IMR-90 (cell line): ENCODE measurements around the gene TRIM17. TPM values are rescaled to one million over a fixed set of nuclear protein-coding genes. Genes with fewer than 3 reads are reported as not detected.

Experiments
- ATAC-seq: fragments of 200-7000 bp; cut with Tn5 transposase; 2 replicates; pipeline ENCODE4 v1.9.1; 2020; ENCODE audit warnings: low read depth, mild to moderate bottlenecking, moderate library complexity
- BruUV-seq: library from RNA; stranded (reverse); fragments of 400-500 nt; replicated peaks from 2 replicates; lab custom pipeline; 2021; lab: Mats Ljungman, UMichigan
- CTCF ChIA-PET: fragments of 300-600 bp; formaldehyde crosslinking; extraction: SDS; loops from one replicate; lab custom pipeline; 2021; ENCODE audit warnings: antibody characterized with exemption; lab: Yijun Ruan, JAX
- POLR2A ChIA-PET: fragments of 300-600 bp; sonication (Branson Sonifier 250); formaldehyde crosslinking; loops from one replicate; lab custom pipeline; 2022; ENCODE audit warnings: antibody characterized with exemption; ENCODE audit not compliant: unreplicated experiment; lab: Charles Lee
- DNase-seq: peaks from one replicate; pipeline ENCODE4 v3.0.0; 2013
- H2AFZ ChIP-seq: replicated peaks from 2 replicates; pipeline ENCODE3; 2013; ENCODE audit warnings: low read length, mild to moderate bottlenecking; ENCODE audit not compliant: poor library complexity
- H2AK5ac ChIP-seq: 2 replicates; pipeline ENCODE4 v1.6.1; 2013; ENCODE audit warnings: low read depth, low read length, inconsistent platforms
- H2AK9ac ChIP-seq: replicated peaks from 2 replicates; pipeline ENCODE3; 2013; ENCODE audit warnings: mild to moderate bottlenecking, low read depth, low read length, moderate library complexity; ENCODE audit not compliant: poor library complexity
- H2BK120ac ChIP-seq: 2 replicates; pipeline ENCODE4 v1.6.1; 2013; ENCODE audit warnings: low read depth, low read length, inconsistent platforms
- H2BK15ac ChIP-seq: 3 replicates; pipeline ENCODE4 v1.6.1; 2013; ENCODE audit warnings: low read depth, low read length, inconsistent platforms
- H2BK20ac ChIP-seq: 2 replicates; pipeline ENCODE4 v1.6.1; 2013; ENCODE audit warnings: low read depth, mild to moderate bottlenecking, inconsistent platforms, low read length, moderate library complexity
- H2BK5ac ChIP-seq: 2 replicates; pipeline ENCODE4 v1.6.1; 2013; ENCODE audit warnings: mild to moderate bottlenecking, low read depth, low read length, inconsistent platforms; ENCODE audit not compliant: poor library complexity, severe bottlenecking
- H3K14ac ChIP-seq: replicated peaks from 2 replicates; pipeline ENCODE4 v1.6.1; 2013; ENCODE audit warnings: low read depth, low read length, inconsistent platforms
- H3K18ac ChIP-seq: 2 replicates; pipeline ENCODE4 v1.6.1; 2013; ENCODE audit warnings: low read depth, low read length, control low read depth
- H3K23ac ChIP-seq: 2 replicates; pipeline ENCODE4 v1.6.1; 2013; ENCODE audit warnings: low read depth, low read length, inconsistent platforms
- H3K27ac ChIP-seq: 2 replicates; pipeline ENCODE4 v1.5.1; 2013; ENCODE audit warnings: mild to moderate bottlenecking, control low read depth, low read length; ENCODE audit not compliant: insufficient read depth
- H3K27me3 ChIP-seq: 2 replicates; pipeline ENCODE4 v1.6.1; 2013; ENCODE audit warnings: low read length; ENCODE audit not compliant: control insufficient read depth, insufficient read depth
- H3K36me3 ChIP-seq: 2 replicates; pipeline ENCODE4 v1.6.1; 2013; ENCODE audit warnings: low read length, mixed read lengths; ENCODE audit not compliant: control insufficient read depth, insufficient read depth
- H3K4ac ChIP-seq: 2 replicates; pipeline ENCODE4 v1.6.1; 2013; ENCODE audit warnings: low read depth, low read length, inconsistent platforms
- H3K4me1 ChIP-seq: 2 replicates; pipeline ENCODE4 v1.6.1; 2013; ENCODE audit warnings: low read length, mixed read lengths; ENCODE audit not compliant: control insufficient read depth, insufficient read depth
- H3K4me2 ChIP-seq: 2 replicates; pipeline ENCODE4 v1.6.1; 2013; ENCODE audit warnings: low read depth, mild to moderate bottlenecking, control low read depth, low read length, moderate library complexity
- H3K4me3 ChIP-seq: 2 replicates; pipeline ENCODE4 v1.5.1; 2013; ENCODE audit warnings: low read depth, mild to moderate bottlenecking, control low read depth, low read length, moderate library complexity; ENCODE audit not compliant: insufficient read depth
- H3K56ac ChIP-seq: 2 replicates; pipeline ENCODE4 v1.6.1; 2013; ENCODE audit warnings: low read length, inconsistent platforms; ENCODE audit not compliant: insufficient read depth; ENCODE audit errors: extremely low read depth
- H3K79me1 ChIP-seq, 2 experiments: 2 replicates each; pipeline ENCODE4 v1.6.1; 2013; ENCODE audit warnings: low read length in 2 of 2, inconsistent platforms in 1 of 2, low read depth in 1 of 2
- H3K9ac ChIP-seq: 2 replicates; pipeline ENCODE4 v1.6.1; 2013; ENCODE audit warnings: low read depth, low read length, control low read depth
- H3K9me1 ChIP-seq: 2 replicates; pipeline ENCODE4 v1.6.1; 2013; ENCODE audit warnings: low read length, inconsistent platforms; ENCODE audit not compliant: insufficient read depth
- H3K9me3 ChIP-seq: 2 replicates; pipeline ENCODE4 v1.6.1; 2013; ENCODE audit warnings: low read length; ENCODE audit not compliant: control insufficient read depth, insufficient read depth
- H4K20me1 ChIP-seq: 2 replicates; pipeline ENCODE4 v1.6.1; 2013; ENCODE audit warnings: low read length, inconsistent platforms; ENCODE audit not compliant: insufficient read depth
- H4K5ac ChIP-seq: 2 replicates; pipeline ENCODE4 v1.6.1; 2013; ENCODE audit warnings: mild to moderate bottlenecking, low read depth, low read length, control low read depth
- H4K8ac ChIP-seq, 2 experiments: 2 replicates each; pipeline ENCODE4 v1.6.1; 2013; ENCODE audit warnings: low read depth in 2 of 2, low read length in 2 of 2, control low read depth in 1 of 2, inconsistent platforms in 1 of 2
- H4K91ac ChIP-seq: 2 replicates; pipeline ENCODE4 v1.6.1; 2013; ENCODE audit warnings: low read depth, low read length, inconsistent platforms; ENCODE audit not compliant: insufficient read depth
- BHLHE40 ChIP-seq: fragments of 150-350 bp; IDR thresholded peaks from 2 replicates; pipeline ENCODE4 v1.6.1; 2016; ENCODE audit warnings: mild to moderate bottlenecking, low read depth, low read length
- CEBPB ChIP-seq: IDR thresholded peaks from 2 replicates; pipeline ENCODE4 v1.6.1; 2012; ENCODE audit warnings: low read depth, low read length, improper control_type of control experiment
- CTCF ChIP-seq: conservative IDR thresholded peaks from 2 replicates; pipeline ENCODE4 v1.5.1; 2012; ENCODE audit warnings: mild to moderate bottlenecking, low read depth, low read length, improper control_type of control experiment
- FOS ChIP-seq: fragments of 150-350 bp; IDR thresholded peaks from 2 replicates; pipeline ENCODE4 v1.6.1; 2016; ENCODE audit warnings: low read depth, low read length
- MAFK ChIP-seq: IDR thresholded peaks from 2 replicates; pipeline ENCODE4 v1.6.1; 2012; ENCODE audit warnings: low read depth, low read length, improper control_type of control experiment
- MAZ ChIP-seq: IDR thresholded peaks from 2 replicates; pipeline ENCODE4 v1.6.1; 2012; ENCODE audit warnings: low read depth, mild to moderate bottlenecking, low read length, improper control_type of control experiment, moderate library complexity, borderline replicate concordance
- MXI1 ChIP-seq: IDR thresholded peaks from 2 replicates; pipeline ENCODE4 v1.6.1; 2012; ENCODE audit warnings: low read depth, mild to moderate bottlenecking, low read length, moderate library complexity, borderline replicate concordance
- NFE2L2 ChIP-seq: fragments of 150-350 bp; IDR thresholded peaks from 2 replicates; pipeline ENCODE4 v1.6.1; 2016; ENCODE audit warnings: low read depth, mild to moderate bottlenecking, low read length
- RCOR1 ChIP-seq: IDR thresholded peaks from 2 replicates; pipeline ENCODE4 v1.6.1; 2012; ENCODE audit warnings: mild to moderate bottlenecking, low read length, improper control_type of control experiment; ENCODE audit not compliant: insufficient replicate concordance
- RFX5 ChIP-seq: IDR thresholded peaks from 2 replicates; pipeline ENCODE4 v1.8.0; 2012; ENCODE audit warnings: low read depth, mild to moderate bottlenecking, low read length, moderate library complexity
- SMC3 ChIP-seq: fragments of 150-350 bp; IDR thresholded peaks from 2 replicates; pipeline ENCODE4 v1.6.1; 2016; ENCODE audit warnings: low read depth, mild to moderate bottlenecking, antibody characterized with exemption, low read length, moderate library complexity
- WGBS, 2 experiments: methylation state at CpG; one replicate each; pipeline versions ENCODE4 v1.1.5 to v1.1.7; 2013; ENCODE audit warnings: missing lambda C conversion rate in 2 of 2; ENCODE audit not compliant: insufficient read length in 1 of 2; ENCODE audit errors: extremely low coverage in 2 of 2; 5-methylcytosine and 5-hydroxymethylcytosine counted together
- dilution Hi-C: fragments of 300-500 bp; cut with HindIII; formaldehyde crosslinking; loops from one replicate; pipeline ENCODE4 v1.14.3; 2018; ENCODE audit warnings: low sequenced_read_pairs; ENCODE audit not compliant: unreplicated experiment
- in situ Hi-C: fragments of 300-500 bp; cut with MboI; formaldehyde crosslinking; loops from 3 replicates; pipeline ENCODE4 v1.14.3; 2019; ENCODE audit warnings: low sequenced_read_pairs, inconsistent platforms, mixed read lengths
- intact Hi-C: fragments of 100-400 bp; cut with micrococcal nuclease; formaldehyde crosslinking; loops from 2 replicates; pipeline ENCODE4 v1.10.0; 2022
- polyA plus RNA-seq, 3 experiments: library from polyadenylated mRNA; depleted of rRNA; stranded (reverse); fragments of >200 nt; gene quantifications; 2 replicates each; pipeline ENCODE4 v1.2.3, GENCODE V29; 2012; ENCODE audit warnings: low replicate concordance in 1 of 3
- total RNA-seq: library from RNA; depleted of rRNA; stranded (reverse); fragments of >200 nt; gene quantifications from 2 replicates; pipeline ENCODE4 v1.2.3, GENCODE V29; 2012
- TF ChIP-seq, protein P1 (sequence below): fragments of 150-350 bp; IDR thresholded peaks from 2 replicates; pipeline ENCODE4 v1.6.1; 2016; ENCODE audit warnings: low read depth, mild to moderate bottlenecking, low read length, moderate library complexity, borderline replicate concordance
- TF ChIP-seq, protein P2 (sequence below): fragments of 150-350 bp; IDR thresholded peaks from 2 replicates; pipeline ENCODE4 v1.6.1; 2017; ENCODE audit warnings: mild to moderate bottlenecking, antibody characterized with exemption, low read length, low read depth

The TRIM17 gene
- total and polyA plus RNA-seq, 2 of the 4 experiments (the other 2 are of a cell fraction): 0.39 TPM; not detected in 1

DNA sequence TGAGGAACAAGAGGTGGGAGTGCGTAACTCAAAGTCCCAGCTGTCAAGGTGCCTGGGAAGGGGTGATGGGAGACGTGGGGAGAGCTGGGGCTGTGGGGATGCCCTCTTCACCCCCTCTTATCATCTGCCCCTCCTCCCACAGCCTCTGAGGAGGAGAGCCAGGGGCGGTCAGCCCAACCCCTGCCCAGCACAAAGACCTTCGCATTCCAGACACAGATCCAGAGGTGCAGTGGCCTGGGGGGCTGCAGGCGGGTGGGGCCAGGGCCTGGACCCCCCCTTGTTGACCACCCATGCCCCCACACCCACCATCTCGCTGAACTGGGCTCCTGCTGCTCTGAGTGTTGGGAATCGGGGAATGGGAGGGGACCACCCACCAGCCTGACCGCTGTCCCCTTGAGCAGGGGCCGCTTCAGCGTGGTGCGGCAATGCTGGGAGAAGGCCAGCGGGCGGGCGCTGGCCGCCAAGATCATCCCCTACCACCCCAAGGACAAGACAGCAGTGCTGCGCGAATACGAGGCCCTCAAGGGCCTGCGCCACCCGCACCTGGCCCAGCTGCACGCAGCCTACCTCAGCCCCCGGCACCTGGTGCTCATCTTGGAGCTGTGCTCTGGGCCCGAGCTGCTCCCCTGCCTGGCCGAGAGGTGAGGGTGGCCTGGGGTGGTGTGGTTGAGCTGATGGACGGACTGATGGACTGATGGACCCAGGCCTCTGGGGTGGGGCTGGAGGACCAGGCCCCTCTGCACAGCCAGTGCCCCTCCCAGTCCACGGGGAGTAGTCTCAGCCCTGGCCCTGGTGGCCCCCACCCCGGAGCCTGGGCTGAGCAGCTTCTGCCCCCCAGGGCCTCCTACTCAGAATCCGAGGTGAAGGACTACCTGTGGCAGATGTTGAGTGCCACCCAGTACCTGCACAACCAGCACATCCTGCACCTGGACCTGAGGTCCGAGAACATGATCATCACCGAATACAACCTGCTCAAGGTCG, 39.7 kb downstream of the TRIM17 start:
- H2AFZ ChIP-seq: no peak overlapping the region
- no peak overlapping the region for H3K4ac ChIP-seq
- ATAC-seq: no peak
- TF ChIP-seq SMC3 (no peak), RCOR1 (no peak), MAZ (no peak), MXI1 (no peak), BHLHE40 (no peak), CTCF (no peak), MAFK (no peak), RFX5 (no peak), CEBPB (no peak), NFE2L2 (no peak), FOS (no peak)
- TF ChIP-seq, protein P1, sequence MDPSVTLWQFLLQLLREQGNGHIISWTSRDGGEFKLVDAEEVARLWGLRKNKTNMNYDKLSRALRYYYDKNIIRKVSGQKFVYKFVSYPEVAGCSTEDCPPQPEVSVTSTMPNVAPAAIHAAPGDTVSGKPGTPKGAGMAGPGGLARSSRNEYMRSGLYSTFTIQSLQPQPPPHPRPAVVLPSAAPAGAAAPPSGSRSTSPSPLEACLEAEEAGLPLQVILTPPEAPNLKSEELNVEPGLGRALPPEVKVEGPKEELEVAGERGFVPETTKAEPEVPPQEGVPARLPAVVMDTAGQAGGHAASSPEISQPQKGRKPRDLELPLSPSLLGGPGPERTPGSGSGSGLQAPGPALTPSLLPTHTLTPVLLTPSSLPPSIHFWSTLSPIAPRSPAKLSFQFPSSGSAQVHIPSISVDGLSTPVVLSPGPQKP: no peak
- TF ChIP-seq, protein P2, sequence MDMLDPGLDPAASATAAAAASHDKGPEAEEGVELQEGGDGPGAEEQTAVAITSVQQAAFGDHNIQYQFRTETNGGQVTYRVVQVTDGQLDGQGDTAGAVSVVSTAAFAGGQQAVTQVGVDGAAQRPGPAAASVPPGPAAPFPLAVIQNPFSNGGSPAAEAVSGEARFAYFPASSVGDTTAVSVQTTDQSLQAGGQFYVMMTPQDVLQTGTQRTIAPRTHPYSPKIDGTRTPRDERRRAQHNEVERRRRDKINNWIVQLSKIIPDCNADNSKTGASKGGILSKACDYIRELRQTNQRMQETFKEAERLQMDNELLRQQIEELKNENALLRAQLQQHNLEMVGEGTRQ: no peak

More for the DNA sequence above, 39.7 kb downstream of the TRIM17 start:
- dilution Hi-C loops (no loop called here), intact Hi-C loops (loop anchor here (5.0 kb wide), 2 partner anchors 80 to 150 kb away; a partner anchor contains a TSS), in situ Hi-C loops (no loop called here)
- no peaks in the 10 kb centered on the region for H3K79me1 ChIP-seq
- no peak for DNase-seq
- H4K8ac ChIP-seq: no peak overlapping the region
- H4K91ac ChIP-seq: no peak overlapping the region
- no peaks in the 10 kb centered on the region for H3K27me3 ChIP-seq
- H2BK20ac ChIP-seq: no peak overlapping the region
- H2AK9ac ChIP-seq: peak overlapping the region; percentile 42
- no peak overlapping the region for H3K4me2 ChIP-seq
- peaks cover 18% of the 10 kb centered on the region; the same call in 1 of the 2 replicates for H3K4me1 ChIP-seq
- POLR2A ChIA-PET: no interaction called here
- CTCF ChIA-PET: no interaction called here
- no peak overlapping the region for H3K18ac ChIP-seq
- H3K27ac ChIP-seq: no peak overlapping the region
- no peak overlapping the region for H3K56ac ChIP-seq
- no peak overlapping the region for H2BK5ac ChIP-seq
- peaks cover 8% of the 10 kb centered on the region; the same call in 1 of the 2 replicates for H3K9me1 ChIP-seq
- 89% methylated on average over 3 of the region's 31 CpGs; no CpG with 5 or more reads in 1 of the 2 experiments for WGBS, 2 experiments
- no peak overlapping the region for H3K14ac ChIP-seq
- peaks cover 3% of the 10 kb centered on the region; the same call in 1 of the 2 replicates for H3K36me3 ChIP-seq
- H3K9me3 ChIP-seq: no peaks in the 10 kb centered on the region; the same call in 1 of the 2 replicates
- no peak overlapping the region; the same call in 1 of the 2 replicates for H2AK5ac ChIP-seq
- H3K23ac ChIP-seq: no peak overlapping the region
- no peaks in the 10 kb centered on the region for H4K20me1 ChIP-seq
- H2BK120ac ChIP-seq: no peak overlapping the region
- no peak overlapping the region for H2BK15ac ChIP-seq
- H3K4me3 ChIP-seq: no peak overlapping the region
- BruUV-seq: no TSS peak
- no peak overlapping the region for H4K5ac ChIP-seq
- no peak overlapping the region for H3K9ac ChIP-seq
